ENCODE data around the gene CYP24A1.

CYP24A1 gene

DNA sequence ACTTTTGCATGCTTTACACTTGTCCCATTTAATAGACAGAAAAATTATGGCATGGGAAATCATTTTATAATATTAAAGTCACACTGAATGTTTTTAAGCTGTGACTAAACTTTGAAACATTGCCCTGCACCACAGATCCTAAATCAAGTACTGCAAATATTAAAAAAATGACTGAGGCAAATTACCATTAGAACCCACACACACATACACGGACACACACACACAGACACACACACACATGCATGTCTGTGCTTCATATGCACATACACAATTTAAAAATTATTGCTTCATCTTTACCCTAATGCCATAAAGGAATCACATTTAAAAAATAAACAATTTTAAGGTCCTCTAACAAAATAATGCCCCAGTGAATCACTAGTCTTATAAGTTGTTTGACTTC, 19.9 kb downstream of the CYP24A1 start:
- TF ChIP-seq, protein P1, sequence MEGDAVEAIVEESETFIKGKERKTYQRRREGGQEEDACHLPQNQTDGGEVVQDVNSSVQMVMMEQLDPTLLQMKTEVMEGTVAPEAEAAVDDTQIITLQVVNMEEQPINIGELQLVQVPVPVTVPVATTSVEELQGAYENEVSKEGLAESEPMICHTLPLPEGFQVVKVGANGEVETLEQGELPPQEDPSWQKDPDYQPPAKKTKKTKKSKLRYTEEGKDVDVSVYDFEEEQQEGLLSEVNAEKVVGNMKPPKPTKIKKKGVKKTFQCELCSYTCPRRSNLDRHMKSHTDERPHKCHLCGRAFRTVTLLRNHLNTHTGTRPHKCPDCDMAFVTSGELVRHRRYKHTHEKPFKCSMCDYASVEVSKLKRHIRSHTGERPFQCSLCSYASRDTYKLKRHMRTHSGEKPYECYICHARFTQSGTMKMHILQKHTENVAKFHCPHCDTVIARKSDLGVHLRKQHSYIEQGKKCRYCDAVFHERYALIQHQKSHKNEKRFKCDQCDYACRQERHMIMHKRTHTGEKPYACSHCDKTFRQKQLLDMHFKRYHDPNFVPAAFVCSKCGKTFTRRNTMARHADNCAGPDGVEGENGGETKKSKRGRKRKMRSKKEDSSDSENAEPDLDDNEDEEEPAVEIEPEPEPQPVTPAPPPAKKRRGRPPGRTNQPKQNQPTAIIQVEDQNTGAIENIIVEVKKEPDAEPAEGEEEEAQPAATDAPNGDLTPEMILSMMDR (IDR thresholded peaks at IDR 0.05; ENCODE audit: low read depth, low read length, missing control alignments): no peak
- DNase-seq (ENCODE audit: low read depth): no peak
- in situ Hi-C loops (cut with HindIII; ENCODE audit: low sequenced_read_pairs): no loop called here
- no peak overlapping the region for H3K4me3 ChIP-seq (ENCODE audit: low read depth, low read length)

DNA sequence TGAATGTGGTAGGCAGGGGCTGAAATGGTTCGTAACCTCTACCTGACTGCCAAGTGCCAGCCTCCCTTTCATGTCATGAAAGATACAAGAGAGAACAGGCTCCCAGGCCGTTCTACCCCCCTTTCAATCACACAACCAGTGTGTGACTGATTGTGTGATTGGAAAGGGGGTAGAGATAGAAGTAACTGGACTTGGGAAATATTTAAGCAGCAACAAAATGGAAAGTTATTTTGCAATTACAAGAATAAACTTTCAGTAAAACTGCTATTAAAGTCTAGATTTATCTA, 20.8 kb downstream of the CYP24A1 start:
- in situ Hi-C loops (cut with HindIII; ENCODE audit: low sequenced_read_pairs): no loop called here
- H3K4me3 ChIP-seq (ENCODE audit: low read depth, low read length): no peak overlapping the region

DNA sequence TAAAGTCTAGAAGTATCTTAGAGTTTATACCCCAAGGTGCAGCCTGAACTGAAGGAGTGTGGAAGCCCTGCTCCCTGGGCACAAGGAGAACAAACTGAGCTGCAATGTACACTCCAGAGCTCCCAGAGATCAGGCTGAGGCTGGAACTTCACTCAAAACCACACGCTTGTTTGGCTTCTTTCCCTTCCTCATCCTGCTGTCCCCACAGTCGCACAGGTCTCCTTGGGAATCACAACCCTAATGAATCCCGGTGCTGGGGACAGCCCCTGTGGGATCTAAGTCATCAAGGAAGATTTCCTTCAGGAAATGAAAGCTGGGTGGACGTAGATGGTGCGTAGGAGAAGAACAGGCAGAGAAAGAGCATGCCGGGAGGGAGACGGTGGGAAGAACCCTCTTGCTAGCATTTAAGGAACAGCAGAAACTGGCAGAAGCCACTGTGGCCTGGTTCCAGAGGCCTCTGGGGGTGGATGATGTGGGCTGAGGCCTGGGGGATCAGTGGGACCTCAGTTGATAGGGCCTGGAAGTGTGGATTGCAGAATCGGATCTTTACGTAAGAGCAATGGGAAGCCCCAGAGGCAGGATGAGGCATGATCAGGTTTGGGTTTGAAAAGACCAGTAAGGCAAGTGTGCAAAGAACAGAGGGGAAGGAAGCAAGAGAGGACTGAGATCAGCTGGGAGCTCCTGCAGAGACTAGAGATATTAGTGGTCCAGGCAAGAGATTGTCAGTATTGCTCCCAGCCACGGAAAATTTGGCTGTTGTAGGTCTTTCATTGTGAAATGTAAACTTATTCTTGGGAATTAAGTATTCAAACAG, 21.4 kb downstream of the CYP24A1 start:
- in situ Hi-C loops (cut with HindIII; ENCODE audit: low sequenced_read_pairs): no loop called here
- TF ChIP-seq, protein P1 (IDR thresholded peaks at IDR 0.05; ENCODE audit: low read depth, low read length, missing control alignments): no peak
- no peak overlapping the region for H3K4me3 ChIP-seq (ENCODE audit: low read depth, low read length)
- DNase-seq (ENCODE audit: low read depth): no peak

More for the DNA sequence above, 20.8 kb downstream of the CYP24A1 start:
- DNase-seq (ENCODE audit: low read depth): no peak
- TF ChIP-seq, protein P1 (IDR thresholded peaks at IDR 0.05; ENCODE audit: low read depth, low read length, missing control alignments): no peak

DNA sequence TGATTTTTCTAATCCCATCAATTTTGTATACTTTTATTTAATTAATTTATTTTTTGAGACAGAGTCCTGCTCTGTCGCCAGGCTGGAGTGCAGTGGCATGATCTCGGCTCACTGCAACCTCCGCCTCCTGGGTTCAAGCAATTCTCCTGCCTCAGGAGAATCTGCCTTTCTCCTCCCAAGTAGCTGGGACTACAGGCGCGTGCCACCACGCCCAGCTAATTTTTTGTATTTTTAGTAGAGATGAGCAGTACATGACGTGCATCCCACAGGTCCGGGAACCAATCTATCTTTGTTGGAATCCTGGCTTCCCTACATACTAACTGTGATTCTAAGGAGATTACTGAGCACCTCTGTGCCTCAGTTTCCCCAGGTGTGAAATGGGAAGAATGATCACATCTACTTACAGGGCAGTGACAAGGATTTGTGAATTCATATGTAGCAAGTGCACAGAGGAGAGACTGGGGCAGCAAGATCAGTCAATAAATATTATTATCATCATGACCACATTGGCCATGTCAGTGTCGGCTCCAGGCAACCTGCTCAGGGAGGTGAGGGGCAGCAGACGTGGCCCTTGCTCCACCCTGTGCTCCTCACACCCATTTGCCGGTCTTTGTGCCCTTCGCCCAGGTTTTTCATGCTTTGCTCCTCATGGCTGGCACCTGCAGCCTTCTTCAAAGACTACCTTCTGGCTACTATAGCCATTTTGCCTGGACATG, 22.1 kb downstream of the CYP24A1 start:
- in situ Hi-C loops (cut with HindIII; ENCODE audit: low sequenced_read_pairs): no loop called here
- TF ChIP-seq, protein P1 (IDR thresholded peaks at IDR 0.05; ENCODE audit: low read depth, low read length, missing control alignments): no peak
- DNase-seq (ENCODE audit: low read depth): no peak
- H3K4me3 ChIP-seq (ENCODE audit: low read depth, low read length): no peak overlapping the region

DNA sequence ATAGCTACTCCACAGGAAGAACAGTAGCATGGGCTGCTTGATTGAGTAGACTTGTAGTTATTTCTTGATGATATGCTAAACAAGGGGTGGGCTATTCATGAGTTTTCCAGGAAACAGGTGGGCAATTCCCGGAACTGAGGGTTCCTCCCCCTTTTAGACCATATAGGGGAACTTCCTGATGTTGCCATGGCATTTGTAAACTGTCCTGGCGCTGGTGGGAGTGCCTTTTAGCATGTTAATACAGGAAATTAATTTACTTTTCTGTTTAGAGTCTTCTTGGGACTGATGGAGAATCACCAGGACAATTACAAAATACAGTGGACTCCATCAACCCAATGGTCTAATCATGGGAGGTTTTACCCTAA, 22.7 kb downstream of the CYP24A1 start:
- TF ChIP-seq, protein P1 (IDR thresholded peaks at IDR 0.05; ENCODE audit: low read depth, low read length, missing control alignments): no peak
- in situ Hi-C loops (cut with HindIII; ENCODE audit: low sequenced_read_pairs): no loop called here
- no peak for DNase-seq (ENCODE audit: low read depth)
- H3K4me3 ChIP-seq (ENCODE audit: low read depth, low read length): no peak overlapping the region

DNA sequence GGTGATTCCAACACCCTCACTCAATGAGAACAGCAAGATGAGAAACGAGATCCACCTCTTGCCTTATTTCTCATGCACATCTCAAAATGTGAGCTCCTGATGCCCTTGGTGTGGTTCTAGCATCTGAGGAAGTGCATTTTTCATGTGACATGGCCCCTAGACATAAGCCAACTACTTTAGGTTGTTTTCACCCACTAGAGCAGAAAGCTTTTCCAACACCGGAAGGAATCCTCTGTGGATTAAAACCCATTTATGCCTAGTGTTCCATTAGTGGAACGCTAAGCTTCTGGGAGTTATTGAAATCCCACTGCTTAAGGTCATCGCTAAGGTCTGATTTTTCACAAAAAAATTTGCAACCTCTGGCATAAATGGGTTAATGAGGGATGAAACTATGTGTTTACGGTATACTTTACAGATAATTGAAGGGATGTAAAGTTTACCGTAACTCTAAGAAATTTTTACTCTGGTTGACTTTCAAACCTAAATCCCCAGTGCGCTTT, 24.0 kb downstream of the CYP24A1 start:
- TF ChIP-seq, protein P1 (IDR thresholded peaks at IDR 0.05; ENCODE audit: low read depth, low read length, missing control alignments): no peak
- in situ Hi-C loops (cut with HindIII; ENCODE audit: low sequenced_read_pairs): no loop called here
- H3K4me3 ChIP-seq (ENCODE audit: low read depth, low read length): no peak overlapping the region
- DNase-seq (ENCODE audit: low read depth): no peak

All from astrocyte of the cerebellum (primary cell).